Transverse colon (tissue), 4 donors: ENCODE measurements around the gene PRDX3. TPM values are rescaled to one million over a fixed set of nuclear protein-coding genes. Genes with fewer than 3 reads are reported as not detected.

Experiments used
- DNase-seq: peaks from one replicate; pipeline ENCODE4 v3.0.0-alpha.2; 2019
- H3K27ac ChIP-seq, 4 donors: fragments of 200-600 bp; sonication (generic); 2 replicates each; pipeline ENCODE4 v1.5.1; 2016 to 2018; ENCODE audit warnings: inconsistent platforms in 4 of 4
- H3K27me3 ChIP-seq: fragments of 200-600 bp; sonication (generic); 2 replicates; pipeline ENCODE4 v1.5.1; 2017; ENCODE audit warnings: inconsistent platforms
- H3K36me3 ChIP-seq, 4 donors: fragments of 200-600 bp; sonication (generic); 2 replicates each; pipeline ENCODE4 v1.5.1; 2017 to 2019; ENCODE audit warnings: inconsistent platforms in 4 of 4
- H3K4me1 ChIP-seq, 4 donors: fragments of 200-600 bp; sonication (generic); 2 replicates each; pipeline ENCODE4 v1.5.1; 2017 to 2020; ENCODE audit warnings: inconsistent platforms in 4 of 4
- H3K4me3 ChIP-seq, 4 donors: fragments of 200-600 bp; sonication (generic); 1 replicate in 1 of 4; 2 replicates in 3 of 4; pipeline versions ENCODE4 v1.5.1 to v1.6.1; 2017 to 2019; ENCODE audit warnings: inconsistent platforms in 4 of 4
- H3K9me3 ChIP-seq, 2 donors: fragments of 200-600 bp; sonication (generic); 2 replicates each; pipeline ENCODE4 v1.5.1; 2017 to 2019; ENCODE audit warnings: inconsistent platforms in 2 of 2
- EP300 ChIP-seq: sonication (generic); formaldehyde crosslinking; IDR thresholded peaks from one replicate; pipeline ENCODE4 v1.6.1; 2017; ENCODE audit warnings: antibody characterized with exemption, low read depth
- POLR2A ChIP-seq: fragments of 450-650 bp; IDR thresholded peaks from one replicate; pipeline ENCODE4 v1.6.1; 2016; ENCODE audit warnings: antibody characterized with exemption, mild to moderate bottlenecking, moderate library complexity
- POLR2AphosphoS5 ChIP-seq, 3 donors: sonication (generic); formaldehyde crosslinking; IDR thresholded peaks; one replicate each; pipeline ENCODE4 v1.6.1; 2016; ENCODE audit warnings: antibody characterized with exemption in 3 of 3
- WGBS, 2 donors: methylation state at CpG; one replicate each; pipeline ENCODE4 v1.1.5; 2018; ENCODE audit warnings: low coverage in 1 of 2; 5-methylcytosine and 5-hydroxymethylcytosine counted together
- in situ Hi-C, 4 donors: fragments of 200-750 bp; cut with MboI; loops; one replicate each; pipeline versions ENCODE4 v1.15.0 to v1.15.1; 2017; ENCODE audit warnings: low sequenced_read_pairs in 3 of 4, low pct_ligation_motif_present in 1 of 4, low pct_unique_long_range_greater_than_20kb in 1 of 4
- intact Hi-C: fragments of 100-400 bp; cut with DNase I; formaldehyde crosslinking; loops from one replicate; pipeline ENCODE4 v1.15.1; 2023; ENCODE audit warnings: low total_unique reads
- total RNA-seq, 4 donors: library from RNA; depleted of rRNA; stranded (reverse); fragments of >200 nt; gene quantifications; one replicate each; pipeline ENCODE4 v1.1.0, GENCODE V29; 2016
- TF ChIP-seq, protein P1 (sequence below), 5 experiments: fragments of 200-600 bp in 3 of 5; fragments of 450-650 bp in 2 of 5; sonication (generic) in 3 of 5; IDR thresholded peaks; 1 replicate in 2 of 5; 2 replicates in 3 of 5; pipeline ENCODE4 v1.5.1; 2016 to 2017; ENCODE audit warnings: antibody characterized with exemption in 5 of 5, inconsistent platforms in 3 of 5, mild to moderate bottlenecking in 2 of 5, moderate library complexity in 1 of 5

The PRDX3 gene
- total RNA-seq, 4 donors from 2014 or later, result 24.7 to 141 (median 78.9) TPM

DNA sequence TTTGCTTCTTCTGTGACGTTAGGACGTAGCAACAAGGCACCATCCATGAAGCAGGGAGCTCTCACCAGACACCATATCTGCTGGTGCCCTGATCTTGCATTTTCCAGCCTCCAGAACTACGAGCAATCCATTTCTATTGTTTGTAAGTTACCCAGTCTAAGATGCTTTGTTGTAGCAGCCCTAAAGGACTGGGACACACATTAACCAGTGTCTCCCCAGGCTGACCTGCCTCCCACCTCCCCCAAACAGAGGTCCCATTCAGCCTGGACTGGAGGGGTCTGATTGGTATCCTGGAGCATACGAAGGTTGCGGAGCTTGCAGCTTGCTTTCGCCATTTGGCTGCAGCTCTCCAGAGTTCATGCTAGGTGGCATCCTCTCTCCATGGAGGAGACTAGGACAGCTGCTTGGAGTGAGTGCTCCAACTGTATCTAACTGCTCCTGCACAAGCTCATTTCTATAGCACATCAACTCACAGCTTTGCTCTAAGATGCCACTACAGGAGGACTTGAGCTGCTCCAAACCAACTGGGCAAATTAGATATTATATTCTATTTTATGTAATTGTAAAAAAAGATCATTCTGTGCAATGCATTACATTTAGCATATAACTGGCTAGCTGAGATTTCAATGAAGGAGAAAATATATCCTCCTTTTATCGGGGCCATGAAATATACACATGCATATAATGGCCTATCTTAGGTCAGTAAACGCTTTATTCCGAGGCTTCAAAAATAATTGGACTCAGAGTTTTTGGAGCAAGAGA, 20.8 kb upstream of the PRDX3 start:
- intact Hi-C loops (loop anchor here (5.0 kb wide), 1 partner anchor 248 kb away; no protein-coding TSS in a partner anchor), in situ Hi-C loops (loop anchor here in 3 of 4 donors (10.0 kb wide), 1 partner anchor 215 kb away; no protein-coding TSS in a partner anchor)
- Histone ChIP-seq H3K9me3 (no peaks in the 10 kb centered on the region), H3K36me3 (no peaks in the 10 kb centered on the region), H3K4me3 (no peak overlapping the region), H3K27ac (no peak overlapping the region), H3K4me1 (peaks cover 0 to 2% (median 0%) of the 10 kb centered on the region in 4 donors), H3K27me3 (peaks cover 4% of the 10 kb centered on the region)
- TF ChIP-seq POLR2A (no peak), EP300 (no peak), POLR2AphosphoS5 (IDR thresholded peaks at IDR 0.05) (no peak)
- TF ChIP-seq, protein P1, sequence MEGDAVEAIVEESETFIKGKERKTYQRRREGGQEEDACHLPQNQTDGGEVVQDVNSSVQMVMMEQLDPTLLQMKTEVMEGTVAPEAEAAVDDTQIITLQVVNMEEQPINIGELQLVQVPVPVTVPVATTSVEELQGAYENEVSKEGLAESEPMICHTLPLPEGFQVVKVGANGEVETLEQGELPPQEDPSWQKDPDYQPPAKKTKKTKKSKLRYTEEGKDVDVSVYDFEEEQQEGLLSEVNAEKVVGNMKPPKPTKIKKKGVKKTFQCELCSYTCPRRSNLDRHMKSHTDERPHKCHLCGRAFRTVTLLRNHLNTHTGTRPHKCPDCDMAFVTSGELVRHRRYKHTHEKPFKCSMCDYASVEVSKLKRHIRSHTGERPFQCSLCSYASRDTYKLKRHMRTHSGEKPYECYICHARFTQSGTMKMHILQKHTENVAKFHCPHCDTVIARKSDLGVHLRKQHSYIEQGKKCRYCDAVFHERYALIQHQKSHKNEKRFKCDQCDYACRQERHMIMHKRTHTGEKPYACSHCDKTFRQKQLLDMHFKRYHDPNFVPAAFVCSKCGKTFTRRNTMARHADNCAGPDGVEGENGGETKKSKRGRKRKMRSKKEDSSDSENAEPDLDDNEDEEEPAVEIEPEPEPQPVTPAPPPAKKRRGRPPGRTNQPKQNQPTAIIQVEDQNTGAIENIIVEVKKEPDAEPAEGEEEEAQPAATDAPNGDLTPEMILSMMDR (IDR thresholded peaks at IDR 0.05), result peak; percentile 68 to 77 (median 74)
- 42 to 44% methylated on average over 6 to 9 of the region's 9 CpGs for WGBS, 2 donors
- DNase-seq, result peak; percentile 63

DNA sequence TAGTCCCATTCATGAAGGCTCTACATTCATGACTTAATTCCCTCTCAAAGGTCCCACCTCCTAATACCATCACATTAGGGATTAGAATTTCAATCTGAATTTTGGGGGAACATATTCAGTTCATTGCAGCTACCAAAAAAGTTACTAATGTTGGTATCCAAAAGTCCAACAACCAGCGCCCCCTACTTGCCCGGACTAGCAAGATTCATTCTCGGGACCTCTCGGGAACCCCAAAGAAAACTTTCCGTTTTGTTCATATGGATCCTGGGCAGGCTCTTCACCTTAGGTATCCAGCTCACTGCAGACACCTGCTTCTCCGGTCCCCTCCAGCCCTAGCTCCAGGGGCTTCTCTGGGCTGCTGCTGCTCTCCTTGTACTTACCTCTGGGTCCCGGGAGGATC, 19.8 kb upstream of the PRDX3 start:
- peaks cover 0 to 2% (median 0%) of the 10 kb centered on the region in 4 donors for H3K4me1 ChIP-seq
- 0 to 29% methylated on average over 1 to 7 of the region's 7 CpGs for WGBS, 2 donors
- H3K36me3 ChIP-seq, result no peaks in the 10 kb centered on the region
- DNase-seq, result no peak
- in situ Hi-C loops (loop anchor here in 3 of 4 donors (10.0 kb wide), 1 partner anchor 216 kb away; no protein-coding TSS in a partner anchor), intact Hi-C loops (loop anchor here (5.0 kb wide), 1 partner anchor 249 kb away; no protein-coding TSS in a partner anchor)
- H3K27me3 ChIP-seq, result peaks cover 4% of the 10 kb centered on the region
- no peak overlapping the region for H3K4me3 ChIP-seq
- no peak for TF ChIP-seq POLR2AphosphoS5 (IDR thresholded peaks at IDR 0.05)
- TF ChIP-seq, protein P1 (IDR thresholded peaks at IDR 0.05), result peak in 4 of 5 experiments; percentile 10 to 32 (median 23)
- H3K27ac ChIP-seq, result no peak overlapping the region
- H3K9me3 ChIP-seq, result no peaks in the 10 kb centered on the region

DNA sequence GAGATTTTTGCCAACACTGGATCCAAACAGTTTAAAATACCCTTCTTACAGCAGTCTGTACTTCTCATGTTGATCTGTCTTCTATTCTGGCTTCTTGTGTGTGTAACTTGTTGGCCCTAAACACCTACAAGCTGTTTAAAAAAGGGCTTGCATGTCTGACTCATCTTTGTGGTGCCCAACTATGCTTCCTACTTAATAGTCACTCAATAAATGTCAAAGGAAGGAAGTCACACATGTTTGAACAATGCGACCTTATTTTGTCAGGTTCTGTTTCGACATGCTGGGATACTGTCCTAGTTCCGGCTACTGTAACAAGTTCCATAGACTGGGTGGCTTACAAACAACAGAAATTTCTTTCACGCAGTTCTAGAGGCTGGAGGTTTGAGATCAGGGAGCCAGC, 19.3 kb upstream of the PRDX3 start:
- Histone ChIP-seq H3K27ac (no peak overlapping the region), H3K9me3 (no peaks in the 10 kb centered on the region), H3K4me3 (no peak overlapping the region), H3K36me3 (no peaks in the 10 kb centered on the region), H3K4me1 (peaks cover 0 to 2% (median 0%) of the 10 kb centered on the region in 4 donors), H3K27me3 (peaks cover 4% of the 10 kb centered on the region)
- DNase-seq, result no peak
- no peak for TF ChIP-seq POLR2A
- no peak for TF ChIP-seq POLR2AphosphoS5 (IDR thresholded peaks at IDR 0.05)
- TF ChIP-seq EP300, result no peak
- TF ChIP-seq, protein P1 (IDR thresholded peaks at IDR 0.05), result no peak
- in situ Hi-C loops (loop anchor here in 3 of 4 donors (10.0 kb wide), 1 partner anchor 217 kb away; no protein-coding TSS in a partner anchor), intact Hi-C loops (loop anchor here (5.0 kb wide), 1 partner anchor 249 kb away; no protein-coding TSS in a partner anchor)
- WGBS, 2 donors, result 0 to 72% methylated on average over 1 to 4 of the region's 4 CpGs

DNA sequence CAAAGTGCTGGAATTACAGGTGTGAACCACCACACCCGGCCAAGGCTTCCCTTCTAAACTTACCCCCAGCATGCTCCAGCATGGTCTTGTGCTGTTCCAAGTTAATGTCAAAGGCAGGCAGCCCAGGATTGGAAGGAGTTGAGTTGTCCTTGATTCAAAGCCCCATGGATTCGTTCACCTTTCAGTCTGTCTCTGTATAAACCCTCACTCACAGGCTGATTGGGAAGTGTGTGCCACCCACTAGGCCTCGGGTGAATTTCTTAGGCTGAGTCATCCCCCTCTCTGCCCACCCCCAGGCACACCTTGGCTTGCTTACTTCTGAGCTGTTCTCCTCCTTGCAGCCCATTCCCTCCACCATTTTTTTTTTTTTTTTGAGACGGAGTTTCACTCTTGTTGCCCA, 13.3 kb upstream of the PRDX3 start:
- Histone ChIP-seq H3K36me3 (no peaks in the 10 kb centered on the region), H3K4me3 (no peak overlapping the region), H3K4me1 (peaks cover 0 to 6% (median 0%) of the 10 kb centered on the region in 4 donors), H3K27ac (no peak overlapping the region), H3K27me3 (no peaks in the 10 kb centered on the region), H3K9me3 (no peaks in the 10 kb centered on the region)
- TF ChIP-seq, protein P1 (IDR thresholded peaks at IDR 0.05), result no peak
- TF ChIP-seq POLR2AphosphoS5 (IDR thresholded peaks at IDR 0.05), result no peak
- TF ChIP-seq EP300, result no peak
- TF ChIP-seq POLR2A, result no peak
- in situ Hi-C loops (loop anchor here in 3 of 4 donors (10.0 kb wide), 1 partner anchor 223 kb away; no protein-coding TSS in a partner anchor), intact Hi-C loops (no loop called here)
- DNase-seq, result no peak
- 85% methylated on average over 4 of the region's 4 CpGs; no CpG with 5 or more reads in 1 of the 2 donors for WGBS, 2 donors
